ENCODE data around the gene RPL41.

DNA sequence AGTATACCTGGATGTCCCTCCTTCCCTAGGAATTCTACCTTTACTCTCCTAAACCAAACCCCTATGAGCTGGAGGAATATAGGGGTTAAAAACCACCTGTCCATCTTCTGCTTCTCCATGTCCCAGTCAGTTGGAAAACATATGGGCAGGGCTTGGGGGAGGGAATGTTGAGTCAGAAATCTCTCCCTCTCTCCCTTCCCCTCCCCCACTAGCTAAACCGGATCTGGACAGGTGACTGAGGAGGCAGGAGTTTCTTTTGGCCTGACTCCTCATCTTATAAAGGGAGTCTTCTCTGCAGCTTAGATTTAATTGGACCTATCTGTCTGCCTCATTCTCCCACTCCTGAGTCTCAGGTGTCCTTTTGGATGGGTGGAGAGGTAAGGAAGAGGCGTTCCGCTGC lies 30.3 kb upstream of the RPL41 start:
- TF ChIP-seq POLR2A (IDR thresholded peaks at IDR 0.05; ENCODE audit: low read depth, low read length) (no peak), POLR2AphosphoS5 (IDR thresholded peaks at IDR 0.05; ENCODE audit: low read depth, low read length) (no peak), TAF1 (IDR thresholded peaks at IDR 0.05; ENCODE audit: borderline replicate concordance, low read depth, low read length) (no peak)
